Hepatocyte (in vitro differentiated cells): ENCODE data around the gene LAPTM5.

ENCODE experiments used
- CTCF ChIP-seq: fragments of 200-600 bp; sonication (generic); IDR thresholded peaks from 2 replicates; pipeline ENCODE4 v1.5.1; 2016; ENCODE audit warnings: antibody characterized with exemption, mild to moderate bottlenecking; ENCODE audit not compliant: poor library complexity
- EZH2 ChIP-seq: fragments of 200-600 bp; sonication (generic); IDR thresholded peaks from 2 replicates; pipeline ENCODE4 v1.6.1; 2016; ENCODE audit warnings: antibody characterized with exemption, mild to moderate bottlenecking, borderline replicate concordance
- EZH2phosphoT487 ChIP-seq: fragments of 200-600 bp; sonication (generic); IDR thresholded peaks from one replicate; pipeline ENCODE4 v1.6.1; 2018; ENCODE audit warnings: antibody characterized with exemption, mild to moderate bottlenecking, low read depth, moderate library complexity; ENCODE audit not compliant: unreplicated experiment, severe bottlenecking

- no peak for TF ChIP-seq CTCF
- TF ChIP-seq EZH2 = no peak
- TF ChIP-seq EZH2phosphoT487 = no peak
Measured at GRCh38 chr1:30727824-30728223, 29.8 kb downstream of the LAPTM5 start.
